DOHH2 (cell line): ENCODE data around the gene SEMA4D.

Experiments used
- EZH2phosphoT487 ChIP-seq: fragments of 200-600 bp; sonication (generic); IDR thresholded peaks from 2 replicates; pipeline ENCODE4 v1.6.1; 2017; ENCODE audit warnings: borderline replicate concordance, mild to moderate bottlenecking, antibody characterized with exemption, low read length, moderate library complexity, mixed read lengths
- TF ChIP-seq, protein P1 (sequence below): fragments of 200-600 bp; sonication (generic); IDR thresholded peaks from one replicate; pipeline ENCODE4 v1.5.1; 2014; ENCODE audit warnings: antibody characterized with exemption, mild to moderate bottlenecking, low read depth, low read length; ENCODE audit not compliant: poor library complexity, severe bottlenecking

DNA sequence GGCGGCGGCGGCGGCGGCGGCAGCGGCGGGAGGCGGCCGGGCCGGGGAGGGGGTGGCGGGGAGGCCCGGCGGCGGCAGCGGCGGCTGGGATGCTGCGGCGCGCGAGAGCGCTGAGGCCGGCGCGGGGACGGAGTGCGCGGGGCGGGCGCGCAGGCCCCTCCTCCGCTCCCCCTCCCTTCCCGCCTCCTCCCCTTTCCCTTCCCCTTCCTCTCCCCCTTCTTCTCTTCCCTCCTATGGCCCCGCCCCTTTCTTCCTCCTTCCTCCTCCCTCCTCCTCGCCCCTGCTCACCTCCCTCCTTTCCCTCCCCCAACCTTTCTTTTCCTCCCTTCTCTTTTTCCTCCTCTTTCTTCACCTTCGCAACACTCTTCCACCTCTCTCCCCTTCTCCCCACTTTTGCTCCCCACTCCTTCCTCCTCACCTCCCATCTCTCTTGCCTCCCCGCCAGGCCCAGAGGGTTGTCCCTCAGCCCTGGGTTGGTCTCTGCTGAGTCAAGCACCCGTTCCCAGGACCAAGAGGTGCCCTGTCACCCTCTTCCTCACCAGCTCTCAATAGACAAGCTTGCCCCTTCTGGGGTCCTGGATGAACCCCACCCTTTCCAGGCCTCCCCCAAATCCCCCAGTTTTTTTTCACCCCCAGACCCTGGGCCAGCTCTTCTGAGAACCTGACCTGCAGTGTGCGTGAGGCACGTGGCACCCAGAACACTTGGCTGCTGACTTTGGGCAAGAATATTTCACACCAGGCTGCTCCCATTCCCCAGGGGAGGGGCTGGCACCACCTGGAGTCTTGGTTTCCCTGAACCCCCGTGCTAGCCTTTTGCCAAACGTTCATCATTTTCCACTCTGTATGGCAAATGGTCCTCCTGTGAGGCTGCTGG is at the start of gene SEMA4D:
- no peak for TF ChIP-seq EZH2phosphoT487
- TF ChIP-seq, protein P1, sequence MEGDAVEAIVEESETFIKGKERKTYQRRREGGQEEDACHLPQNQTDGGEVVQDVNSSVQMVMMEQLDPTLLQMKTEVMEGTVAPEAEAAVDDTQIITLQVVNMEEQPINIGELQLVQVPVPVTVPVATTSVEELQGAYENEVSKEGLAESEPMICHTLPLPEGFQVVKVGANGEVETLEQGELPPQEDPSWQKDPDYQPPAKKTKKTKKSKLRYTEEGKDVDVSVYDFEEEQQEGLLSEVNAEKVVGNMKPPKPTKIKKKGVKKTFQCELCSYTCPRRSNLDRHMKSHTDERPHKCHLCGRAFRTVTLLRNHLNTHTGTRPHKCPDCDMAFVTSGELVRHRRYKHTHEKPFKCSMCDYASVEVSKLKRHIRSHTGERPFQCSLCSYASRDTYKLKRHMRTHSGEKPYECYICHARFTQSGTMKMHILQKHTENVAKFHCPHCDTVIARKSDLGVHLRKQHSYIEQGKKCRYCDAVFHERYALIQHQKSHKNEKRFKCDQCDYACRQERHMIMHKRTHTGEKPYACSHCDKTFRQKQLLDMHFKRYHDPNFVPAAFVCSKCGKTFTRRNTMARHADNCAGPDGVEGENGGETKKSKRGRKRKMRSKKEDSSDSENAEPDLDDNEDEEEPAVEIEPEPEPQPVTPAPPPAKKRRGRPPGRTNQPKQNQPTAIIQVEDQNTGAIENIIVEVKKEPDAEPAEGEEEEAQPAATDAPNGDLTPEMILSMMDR: no peak
